Stimulated activated naive CD4-positive, alpha-beta T cell (primary cell): Measurements from ENCODE around the gene SAT1.

Source experiments
- DNase-seq, 6 experiments: peaks; one replicate each; lab custom pipeline; 2025; lab: John Stamatoyannopoulos, UW

Gene SAT1

GRCh38 chrX:23776363-23776762, 6.6 kb upstream of the SAT1 start:
- no peak for DNase-seq

DNA sequence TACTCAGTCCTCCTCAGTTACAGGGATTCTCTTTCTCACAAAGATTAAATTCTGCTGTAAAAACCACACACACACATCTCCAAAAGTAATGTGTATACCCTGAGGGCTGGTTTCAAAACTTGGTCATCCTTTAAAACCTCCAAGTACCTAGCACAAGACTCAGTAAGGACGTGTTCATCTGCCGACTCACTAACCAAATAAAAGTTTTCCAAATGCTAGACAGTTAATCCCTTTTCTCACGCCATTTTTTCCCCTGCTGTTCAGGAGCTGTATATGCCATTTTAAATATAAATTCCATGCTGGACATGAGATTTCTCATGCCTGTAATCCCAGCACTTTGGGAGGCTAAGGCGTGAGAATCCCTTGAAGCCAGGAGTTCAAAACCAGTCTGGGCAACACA, 3.9 kb upstream of the SAT1 start:
- no peak for DNase-seq

DNA sequence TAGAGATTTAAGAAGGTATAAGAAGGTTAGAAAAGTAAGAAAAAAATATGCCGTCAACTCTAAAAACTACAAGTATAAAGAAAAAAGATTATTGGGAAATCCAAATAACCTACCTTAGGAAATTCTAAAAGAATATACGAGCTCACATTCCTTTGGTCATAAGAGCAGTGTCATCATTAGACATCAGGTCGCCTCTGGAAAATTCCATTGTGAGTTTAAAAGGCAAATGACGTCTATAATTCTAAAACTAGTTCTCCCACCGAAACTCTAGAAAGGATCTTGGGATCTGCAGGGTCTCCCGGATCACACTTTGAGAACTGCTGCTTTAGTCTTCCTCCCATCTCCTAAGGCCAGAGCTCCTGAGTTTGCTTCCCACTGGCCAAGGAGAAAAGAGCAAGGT, 518 bp upstream of the SAT1 start:
- no peak for DNase-seq

DNA sequence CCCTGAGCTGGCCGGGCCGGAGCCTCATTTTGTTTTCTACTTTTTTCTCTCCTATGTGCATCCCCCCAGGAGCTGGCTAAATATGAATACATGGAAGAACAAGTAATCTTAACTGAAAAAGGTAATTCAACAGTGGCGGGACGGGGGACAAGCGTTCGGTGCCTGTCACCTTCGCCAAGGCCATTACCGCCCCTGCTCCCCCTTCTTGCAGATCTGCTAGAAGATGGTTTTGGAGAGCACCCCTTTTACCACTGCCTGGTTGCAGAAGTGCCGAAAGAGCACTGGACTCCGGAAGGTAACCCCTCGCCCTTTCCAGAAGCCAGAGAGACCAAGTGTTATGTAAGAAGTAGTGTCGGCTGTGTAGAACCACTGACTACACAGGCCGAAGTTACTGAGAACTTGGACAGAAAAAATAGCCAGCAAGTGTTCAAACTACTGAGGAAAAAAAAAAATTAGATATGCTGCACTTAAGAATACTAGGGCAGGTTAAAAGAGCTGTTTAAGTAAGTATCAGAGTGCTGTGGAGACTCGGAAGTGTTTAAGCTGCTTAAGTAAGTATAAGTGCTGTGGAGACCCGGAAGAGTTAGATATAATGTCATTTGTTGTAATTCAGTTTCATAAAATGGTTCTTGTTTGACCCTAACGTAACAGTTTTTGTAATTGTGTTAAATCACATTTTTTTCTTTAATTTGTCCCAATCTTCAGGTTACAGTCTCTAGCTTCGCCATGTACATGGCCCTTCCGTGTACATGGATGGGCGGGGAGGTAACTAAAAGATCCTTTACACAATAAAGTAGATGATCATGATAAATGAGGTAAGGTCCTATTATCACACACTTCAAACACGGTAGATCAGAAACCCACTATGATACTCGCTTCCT, 856 bp downstream of the SAT1 start:
- peak in 2 of 6 experiments; percentile 25 to 42 for DNase-seq

DNA sequence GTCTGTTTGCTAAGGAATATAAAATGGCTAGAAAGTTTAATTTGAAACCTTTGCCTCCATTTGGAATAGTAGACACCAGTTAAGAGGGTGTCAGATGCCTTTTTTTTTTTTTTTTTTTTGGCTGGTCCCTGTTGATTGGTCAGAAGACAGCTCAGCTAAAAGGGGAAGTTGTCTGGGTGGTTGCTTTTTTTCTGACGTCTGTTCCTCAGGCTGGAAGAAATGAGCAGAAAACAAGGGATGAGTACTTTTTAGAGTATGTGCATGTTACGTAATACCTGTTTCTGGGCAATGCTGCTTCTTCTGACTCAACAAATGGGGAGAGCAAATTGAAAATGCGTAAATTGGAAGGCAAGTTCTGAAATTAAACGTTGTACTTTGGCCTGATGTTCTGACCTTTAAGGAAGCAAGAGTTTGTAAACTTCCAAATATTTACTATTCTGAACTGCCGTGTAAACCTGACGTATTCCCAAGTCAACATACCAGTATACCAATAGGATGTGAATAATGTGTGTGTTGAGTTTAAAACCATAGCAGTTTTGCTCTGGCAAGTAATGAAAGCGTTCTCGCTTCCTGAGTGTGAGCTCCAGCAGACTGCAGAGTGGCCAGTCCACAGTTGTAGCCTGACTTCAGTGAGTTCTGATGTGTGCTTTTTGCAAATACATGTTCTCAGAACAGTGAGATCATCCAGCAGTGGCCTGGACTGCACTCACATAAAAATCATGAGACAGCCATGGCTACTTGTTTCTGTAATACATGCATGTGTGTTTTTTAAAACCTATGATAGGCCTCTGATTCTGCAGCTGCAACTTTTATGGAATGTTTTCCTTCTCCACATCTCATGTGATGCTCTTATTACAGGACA, 1.7 kb downstream of the SAT1 start:
- DNase-seq = no peak

DNA sequence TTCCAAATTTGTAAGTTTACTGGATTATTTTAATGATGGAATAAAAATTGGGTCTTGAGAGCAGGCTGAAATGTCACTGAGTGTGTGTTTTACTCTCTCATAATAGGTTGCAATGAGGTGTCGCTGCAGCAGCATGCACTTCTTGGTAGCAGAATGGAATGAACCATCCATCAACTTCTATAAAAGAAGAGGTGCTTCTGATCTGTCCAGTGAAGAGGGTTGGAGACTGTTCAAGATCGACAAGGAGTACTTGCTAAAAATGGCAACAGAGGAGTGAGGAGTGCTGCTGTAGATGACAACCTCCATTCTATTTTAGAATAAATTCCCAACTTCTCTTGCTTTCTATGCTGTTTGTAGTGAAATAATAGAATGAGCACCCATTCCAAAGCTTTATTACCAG, 2.6 kb downstream of the SAT1 start:
- DNase-seq = no peak

DNA sequence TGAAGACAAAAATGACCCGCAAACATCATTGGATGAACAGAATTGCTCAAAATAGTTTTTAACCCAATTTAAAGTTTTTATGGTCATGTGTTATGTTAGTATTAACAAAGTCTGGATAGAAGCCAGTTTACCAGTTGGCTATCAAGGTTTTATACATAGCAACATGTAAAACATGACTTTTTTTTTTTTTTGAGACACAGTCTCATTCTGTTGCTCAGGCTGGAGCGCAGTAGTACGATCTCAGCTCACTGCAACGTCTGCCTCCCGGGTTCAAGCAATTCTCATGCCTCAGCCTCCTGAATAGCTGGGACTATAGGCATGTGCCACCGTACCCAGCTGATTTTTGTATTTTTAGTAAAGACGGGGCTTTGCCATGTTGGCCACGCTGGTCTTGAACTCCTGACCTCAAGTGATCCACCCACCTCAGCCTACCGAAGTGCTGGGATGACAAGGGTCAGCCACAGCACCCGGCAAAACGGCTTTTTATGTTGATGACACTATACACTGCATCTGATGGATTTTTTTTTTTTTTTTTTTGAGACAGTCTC, 3.4 kb downstream of the SAT1 start:
- DNase-seq = no peak

GRCh38 chrX:23787745-23788118, 4.8 kb downstream of the SAT1 start:
- DNase-seq = no peak

DNA sequence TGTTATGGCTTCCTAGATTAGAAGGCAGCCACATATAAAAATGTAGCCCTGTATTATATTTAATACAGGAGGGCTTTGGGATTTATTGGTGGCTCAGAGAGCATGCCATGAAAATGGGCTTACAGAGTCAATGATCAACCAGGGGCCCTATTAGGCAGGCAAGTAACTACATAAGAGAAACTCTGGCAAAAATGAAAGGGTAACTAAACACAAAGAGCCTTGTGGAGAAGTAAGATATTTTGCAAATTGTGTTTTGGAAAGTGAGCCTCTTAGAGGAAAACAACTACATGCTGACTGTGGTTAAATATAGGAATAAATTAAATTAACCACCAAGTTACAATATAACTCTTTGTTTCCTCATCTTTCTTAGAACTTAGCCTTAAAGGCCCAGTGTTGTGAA, 5.5 kb downstream of the SAT1 start:
- DNase-seq = no peak

DNA sequence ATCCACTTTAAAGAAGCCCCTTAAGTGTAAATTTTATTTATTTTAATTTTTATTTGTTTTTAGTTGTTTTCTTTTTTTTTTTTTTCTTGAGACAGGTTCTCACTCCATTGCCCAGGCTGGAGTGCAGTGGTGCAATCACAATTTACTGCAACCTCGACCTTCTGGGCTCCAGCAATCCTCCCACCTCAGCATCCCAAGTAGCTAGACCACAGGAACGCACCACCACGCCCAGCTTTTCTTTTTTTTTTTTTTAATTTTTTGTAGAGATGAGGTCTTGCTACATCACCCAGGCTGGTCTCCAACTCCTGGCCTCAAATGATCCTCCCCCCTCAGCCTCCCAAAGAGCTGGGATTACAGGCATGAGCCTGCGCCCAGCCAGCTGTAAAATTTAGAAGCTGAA, 6.0 kb downstream of the SAT1 start:
- no peak for DNase-seq

DNA sequence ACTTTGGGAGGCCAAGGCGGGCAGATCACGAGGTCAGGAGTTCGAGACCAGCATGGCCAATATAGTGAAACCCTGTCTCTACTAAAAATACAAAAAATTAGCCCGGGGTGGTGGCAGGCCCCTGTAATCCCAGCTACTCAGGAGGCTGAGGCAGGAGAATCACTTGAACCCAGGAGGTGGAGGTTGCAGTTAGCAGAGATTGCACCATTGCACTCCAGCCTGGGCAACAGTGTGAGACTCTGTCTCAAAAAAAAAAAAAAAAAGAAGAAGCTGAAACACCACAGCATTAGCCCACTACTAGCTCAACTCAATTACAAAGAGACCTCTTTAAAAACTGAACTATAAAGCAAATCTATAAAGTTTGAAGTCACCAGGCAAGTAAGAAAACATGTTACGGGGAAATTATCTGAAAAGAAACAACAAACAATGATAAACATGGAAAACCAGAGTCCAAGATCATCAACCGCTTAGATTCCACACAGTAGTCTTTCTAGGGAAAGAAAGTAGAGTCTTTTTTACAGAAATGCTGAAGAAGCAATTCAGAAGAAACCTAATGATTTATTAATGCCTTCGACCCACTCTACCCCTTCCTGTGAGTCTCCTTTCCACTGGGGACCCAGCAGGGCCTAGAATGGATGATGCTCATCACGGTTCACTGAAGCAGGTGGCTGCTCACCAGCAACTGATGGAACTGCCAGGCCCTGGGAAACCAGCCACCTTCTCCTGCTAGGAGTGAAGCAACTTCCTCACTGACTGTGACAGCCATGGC, 6.6 kb downstream of the SAT1 start:
- DNase-seq = no peak

- DNase-seq = no peak
Observed at GRCh38 chrX:23790155-23790497, 7.2 kb downstream of the SAT1 start.

DNA sequence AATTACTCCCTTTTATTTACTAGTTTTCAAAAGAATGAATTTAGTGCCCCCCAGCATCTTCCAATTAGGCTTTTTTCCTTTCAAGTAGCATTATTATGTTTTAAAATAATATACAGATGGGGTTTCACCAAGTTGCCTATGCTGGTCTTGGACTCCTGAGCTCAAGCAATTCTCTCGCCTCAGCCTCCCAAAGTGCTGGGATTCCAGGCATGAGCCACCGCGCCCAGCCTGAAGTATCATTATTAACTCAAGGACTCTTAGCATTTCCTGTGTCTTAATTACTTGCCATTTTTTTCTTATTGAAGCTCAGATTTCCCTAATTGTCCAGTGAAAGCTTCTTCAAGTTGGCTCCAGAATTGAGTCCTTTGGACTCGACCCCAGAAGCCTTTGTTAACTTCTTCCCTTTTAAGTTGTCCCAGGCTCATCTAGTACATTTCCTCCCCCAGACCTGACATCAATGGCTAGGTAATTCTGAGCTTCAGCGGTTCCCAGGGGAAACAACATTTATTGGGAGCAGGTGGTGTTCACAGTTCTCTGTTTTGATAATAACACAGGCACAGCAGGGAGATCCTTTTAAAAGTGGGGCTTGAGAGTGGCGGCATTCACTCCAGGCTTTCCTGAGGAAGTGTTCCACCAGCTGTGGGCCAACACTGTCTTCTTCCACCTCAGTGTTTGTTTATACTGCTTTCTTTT, 10.0 kb downstream of the SAT1 start:
- DNase-seq = no peak

DNA sequence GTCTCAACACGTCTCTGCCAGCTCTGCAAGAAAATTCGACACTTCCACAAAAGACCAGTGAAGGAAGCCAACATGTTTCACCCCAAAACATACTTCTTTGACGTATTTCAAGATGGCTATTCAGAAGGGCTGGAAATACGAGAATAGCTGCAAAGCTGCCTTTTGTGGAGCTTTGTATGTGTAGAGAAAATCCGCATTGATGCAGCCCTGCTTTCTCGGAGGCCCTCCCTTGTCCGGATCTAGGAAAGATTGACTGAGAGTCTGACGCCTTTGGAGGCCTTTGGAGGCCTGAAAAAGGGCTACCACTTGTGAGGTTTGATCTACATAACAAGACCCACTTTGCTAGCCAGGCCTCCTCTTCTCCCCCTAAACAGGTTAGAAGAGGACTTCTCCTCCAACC, 12.2 kb downstream of the SAT1 start:
- no peak for DNase-seq

DNA sequence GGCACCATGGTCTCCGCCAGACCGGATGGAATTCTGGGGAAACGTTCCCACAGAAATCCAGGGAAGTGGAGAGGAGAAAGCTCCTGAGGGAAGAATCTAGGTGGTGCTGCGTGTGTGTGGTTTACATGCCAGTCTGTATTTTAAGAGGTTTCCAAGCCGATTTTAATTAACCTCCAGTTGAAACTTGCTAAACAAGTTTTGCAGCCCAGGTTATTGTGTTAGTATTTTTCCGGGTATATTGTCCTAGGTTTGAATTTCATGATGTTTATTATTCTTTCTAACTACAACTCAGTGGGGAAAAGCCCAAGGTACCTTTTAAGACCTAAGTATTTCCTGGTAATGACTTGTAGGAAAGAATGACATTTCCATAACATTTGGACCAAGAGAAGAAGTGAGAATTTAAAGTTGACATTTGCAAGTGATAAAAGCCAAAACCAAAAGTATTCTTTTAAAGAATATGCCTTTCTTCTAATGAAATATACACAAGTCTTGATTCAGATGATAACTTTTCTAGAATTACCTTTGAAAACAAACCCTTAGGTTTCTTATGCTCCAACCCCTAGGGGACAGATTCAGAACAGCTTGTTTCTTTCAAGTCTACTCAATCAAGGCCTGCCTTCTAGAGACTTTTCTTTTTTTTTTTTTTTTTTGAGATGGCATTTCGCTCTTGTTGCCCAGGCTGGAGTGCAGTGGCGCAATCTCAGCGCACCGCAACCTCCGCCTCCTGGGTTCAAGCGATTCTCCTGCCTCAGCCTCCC, 14.6 kb downstream of the SAT1 start:
- DNase-seq = no peak

GRCh38 chrX:23799469-23800065, 16.6 kb downstream of the SAT1 start:
- no peak for DNase-seq

- DNase-seq = no peak
Observed at GRCh38 chrX:23802431-23802830, 19.5 kb downstream of the SAT1 start.

GRCh38 chrX:23803931-23804381, 21.0 kb downstream of the SAT1 start:
- no peak for DNase-seq

DNA sequence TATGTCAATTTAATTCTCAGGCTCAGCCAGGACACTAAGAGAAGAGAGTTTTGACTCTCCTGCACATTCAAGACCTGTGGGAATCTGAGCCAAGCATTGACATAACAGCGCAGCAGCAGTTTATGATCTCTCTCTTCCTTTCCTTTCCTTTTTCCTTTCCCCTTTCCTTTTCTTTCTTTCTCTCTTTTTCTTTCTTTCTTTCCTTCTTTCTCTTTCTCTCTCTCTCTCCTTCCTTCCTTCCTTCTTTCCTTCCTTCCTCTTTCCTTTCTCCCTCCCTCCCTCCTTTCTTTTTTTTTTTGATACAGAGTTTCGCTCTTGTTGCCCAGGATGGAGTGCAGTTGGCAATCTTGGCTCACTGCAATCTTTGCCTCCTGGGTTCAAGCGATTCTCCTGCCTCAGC, 21.6 kb downstream of the SAT1 start:
- no peak for DNase-seq

- DNase-seq = no peak
Observed at GRCh38 chrX:23805389-23805788, 22.4 kb downstream of the SAT1 start.
